D721Med (cell line): ENCODE results near the gene CHST4.

Experiments used
- DNase-seq: peaks from one replicate; pipeline ENCODE4 v3.0.0; 2011; ENCODE audit warnings: low spot score; ENCODE audit not compliant: insufficient read length
- FAIRE-seq: peaks from 2 replicates; lab custom pipeline; 2011; peaks lifted over from hg19 to GRCh38; lab: Jason Lieb, UNC
- CTCF ChIP-seq: IDR thresholded peaks from 2 replicates; pipeline ENCODE4 v1.5.1; 2012; ENCODE audit warnings: mild to moderate bottlenecking, control low read depth; ENCODE audit not compliant: insufficient read depth; ENCODE audit errors: missing control alignments

The CHST4 gene

GRCh38 chr16:71520550-71520949 is 5.7 kb upstream of the CHST4 start:
- DNase-seq = no peak
- no peak for TF ChIP-seq CTCF
- FAIRE-seq = no peak

- DNase-seq (no peak), FAIRE-seq (no peak)
- no peak for TF ChIP-seq CTCF
Observed at GRCh38 chr16:71524566-71525553, 1.4 kb upstream of the CHST4 start.

GRCh38 chr16:71528257-71528656 is 2.0 kb downstream of the CHST4 start:
- TF ChIP-seq CTCF = no peak

GRCh38 chr16:71528863-71529262 is 2.6 kb downstream of the CHST4 start:
- TF ChIP-seq CTCF = no peak
- FAIRE-seq = no peak

More at GRCh38 chr16:71528257-71528656, 2.0 kb downstream of the CHST4 start:
- DNase-seq = no peak
- no peak for FAIRE-seq

GRCh38 chr16:71532366-71532765 is 6.1 kb downstream of the CHST4 start:
- FAIRE-seq = no peak
- DNase-seq = no peak
- TF ChIP-seq CTCF = no peak

More at GRCh38 chr16:71528863-71529262, 2.6 kb downstream of the CHST4 start:
- DNase-seq = no peak

- no peak for DNase-seq
- TF ChIP-seq CTCF = no peak
- FAIRE-seq = no peak
Observed at GRCh38 chr16:71536752-71537499, 10.7 kb downstream of the CHST4 start.
